ENCODE measurements around the gene ELMO1.

The ELMO1 gene

DNA sequence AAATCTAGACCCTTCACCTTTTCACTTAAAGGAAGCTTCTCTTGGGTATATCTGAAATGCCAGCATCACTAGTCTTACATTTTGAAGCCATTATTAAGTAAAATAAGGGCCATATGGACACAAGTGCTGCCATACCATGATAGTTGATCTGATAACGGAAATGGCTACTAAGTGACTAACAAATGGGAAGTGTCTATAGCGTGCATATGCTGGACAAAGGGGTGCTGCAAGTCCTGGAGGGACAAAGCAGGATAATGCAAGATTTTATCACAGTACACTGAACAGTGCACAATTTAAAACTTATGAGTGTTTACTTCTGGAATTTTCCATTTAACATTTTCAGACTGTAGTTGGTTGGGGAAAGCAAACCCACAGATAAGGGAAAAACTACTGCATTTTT lies 117.9 kb downstream of the ELMO1 start:
- no peak for DNase-seq (ENCODE audit: insufficient read length, low spot score)
- TF ChIP-seq CTCF (IDR thresholded peaks at IDR 0.05; ENCODE audit: insufficient read depth, missing control alignments) = no peak
- FAIRE-seq = no peak

GRCh38 chr7:37329940-37330339 lies 118.7 kb downstream of the ELMO1 start:
- FAIRE-seq = no peak
- no peak for DNase-seq (ENCODE audit: insufficient read length, low spot score)
- no peak for TF ChIP-seq CTCF (IDR thresholded peaks at IDR 0.05; ENCODE audit: insufficient read depth, missing control alignments)

DNA sequence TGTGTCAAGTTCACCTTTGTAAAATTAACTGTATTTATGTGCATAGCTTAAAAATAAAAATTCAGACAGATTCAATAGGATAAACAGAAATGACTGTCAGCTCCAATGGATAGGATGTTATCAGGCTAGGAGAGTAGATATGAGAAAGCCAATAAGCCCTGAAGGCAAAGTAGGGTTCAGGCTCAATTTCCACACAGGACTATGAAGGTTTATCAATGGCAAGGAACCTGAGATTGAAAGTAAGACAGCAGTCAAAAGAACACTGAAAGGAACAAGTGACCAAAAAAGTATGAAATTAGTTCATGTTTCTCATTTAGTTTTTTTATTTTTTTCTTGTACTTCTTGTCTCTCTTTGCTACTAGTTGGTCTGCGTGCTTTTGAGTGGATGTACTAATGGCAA lies 121.4 kb downstream of the ELMO1 start:
- no peak for TF ChIP-seq CTCF (IDR thresholded peaks at IDR 0.05; ENCODE audit: insufficient read depth, missing control alignments)
- DNase-seq (ENCODE audit: insufficient read length, low spot score) (no peak), FAIRE-seq (no peak)

DNA sequence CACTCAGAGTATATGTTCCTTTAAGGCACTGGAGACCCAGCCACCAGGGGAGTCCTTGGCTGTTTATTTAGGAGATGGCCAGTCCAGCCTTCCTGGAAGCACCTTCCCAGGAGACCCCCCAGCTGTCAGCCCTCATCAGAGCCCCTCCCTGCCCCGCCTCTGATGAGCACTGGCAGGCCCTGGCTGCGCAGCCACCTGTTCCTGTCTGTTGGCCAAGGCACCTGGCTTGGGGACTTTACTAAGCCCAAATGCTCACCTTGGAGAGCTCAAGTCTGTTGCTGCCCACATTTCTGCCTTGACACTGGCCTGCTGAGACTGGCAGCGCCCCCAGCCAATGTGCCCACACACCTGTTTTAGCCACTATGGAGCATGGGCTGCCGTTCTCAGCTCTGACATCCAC lies 124.7 kb downstream of the ELMO1 start:
- no peak for FAIRE-seq
- DNase-seq (ENCODE audit: insufficient read length, low spot score) = no peak
- TF ChIP-seq CTCF (IDR thresholded peaks at IDR 0.05; ENCODE audit: insufficient read depth, missing control alignments) = no peak

GRCh38 chr7:37322831-37323230 lies 125.8 kb downstream of the ELMO1 start:
- FAIRE-seq (no peak), DNase-seq (ENCODE audit: insufficient read length, low spot score) (no peak)
- no peak for TF ChIP-seq CTCF (IDR thresholded peaks at IDR 0.05; ENCODE audit: insufficient read depth, missing control alignments)

GRCh38 chr7:37320848-37321468 lies 127.7 kb downstream of the ELMO1 start:
- no peak for DNase-seq (ENCODE audit: insufficient read length, low spot score)

More at GRCh38 chr7:37320848-37321468, 127.7 kb downstream of the ELMO1 start:
- no peak for FAIRE-seq
- no peak for TF ChIP-seq CTCF (IDR thresholded peaks at IDR 0.05; ENCODE audit: insufficient read depth, missing control alignments)
